ENCODE results near the gene TMEM117. TPM values are rescaled to one million over a fixed set of nuclear protein-coding genes. Genes with fewer than 3 reads are reported as not detected.
"Not testable (repeated sequence)": the region's sequence is repeated elsewhere in the genome, so short reads cannot be mapped to it uniquely, and the experiment has no call there.

The TMEM117 gene
- total and polyA plus RNA-seq, 8 donors = 1.8 to 6.1 (median 4.0) TPM

DNA sequence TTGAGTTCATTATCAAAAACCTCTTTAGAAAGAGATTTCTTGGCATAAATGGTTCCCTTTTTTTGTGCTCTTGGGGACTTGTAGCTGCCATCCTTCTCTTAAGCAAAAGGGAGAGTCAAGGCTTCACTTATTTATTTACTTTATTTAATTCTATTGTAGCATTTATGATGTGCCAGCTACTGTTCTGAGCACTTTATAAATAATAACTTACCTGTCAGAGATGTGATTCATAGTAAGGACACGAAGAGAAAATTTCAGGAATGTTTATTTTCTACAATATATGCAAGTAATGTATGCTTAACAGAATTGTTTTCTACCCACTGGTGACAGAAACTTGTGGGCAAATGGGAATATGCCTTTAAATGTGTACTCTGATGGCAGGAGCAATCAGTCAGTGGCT is 33.3 kb downstream of the TMEM117 start:
- ATAC-seq (no peak), DNase-seq (no peak), FAIRE-seq (no peak)
- Histone ChIP-seq H3K27me3 (no peaks in the 10 kb centered on the region), H3K4me3 (no peak overlapping the region), H3K36me3 (no peaks in the 10 kb centered on the region), H3K4me1 (no peaks in the 10 kb centered on the region), H3K9me3 (no peaks in the 10 kb centered on the region), H3K27ac (no peak overlapping the region)
- 63 to 65% methylated on average over 1 of the region's 1 CpG for WGBS, 2 donors
- TF ChIP-seq CTCF (IDR thresholded peaks at IDR 0.05) = no peak
- intact Hi-C loops (cut with DNase I) = no loop called here

DNA sequence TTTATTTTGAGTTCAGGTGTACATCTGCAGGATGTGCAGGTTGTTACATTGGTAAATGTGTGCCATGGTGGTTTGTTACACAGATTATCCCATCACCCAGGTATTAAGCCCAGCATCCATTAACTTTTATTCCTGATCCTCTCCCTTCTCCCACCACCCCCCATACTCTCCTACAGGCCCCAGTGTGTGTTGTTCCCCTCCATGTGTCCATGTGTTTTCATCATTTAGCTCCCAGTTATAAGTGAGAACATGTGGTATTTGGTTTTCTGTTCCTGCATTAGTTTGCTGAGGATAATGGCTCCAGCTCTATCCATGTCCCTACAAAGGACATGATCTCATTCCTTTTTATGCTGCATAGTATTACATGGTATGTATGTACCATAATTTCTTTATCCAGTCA is 33.9 kb downstream of the TMEM117 start:
- not testable (repeated sequence) for H3K4me3 ChIP-seq, H3K27ac ChIP-seq, ATAC-seq

GRCh38 chr12:43871258-43871657 is 35.4 kb downstream of the TMEM117 start:
- H3K9me3 ChIP-seq; intact Hi-C loops (cut with DNase I); H3K27ac ChIP-seq; H3K4me1 ChIP-seq; FAIRE-seq; H3K4me3 ChIP-seq; DNase-seq; ATAC-seq; H3K27me3 ChIP-seq; H3K36me3 ChIP-seq: not testable (repeated sequence)
- 99 to 100% methylated on average over 2 of the region's 2 CpGs for WGBS, 2 donors

More for the DNA sequence above, 33.9 kb downstream of the TMEM117 start:
- H3K4me1 ChIP-seq; H3K9me3 ChIP-seq; intact Hi-C loops (cut with DNase I); FAIRE-seq; DNase-seq; H3K36me3 ChIP-seq; H3K27me3 ChIP-seq: not testable (repeated sequence)

DNA sequence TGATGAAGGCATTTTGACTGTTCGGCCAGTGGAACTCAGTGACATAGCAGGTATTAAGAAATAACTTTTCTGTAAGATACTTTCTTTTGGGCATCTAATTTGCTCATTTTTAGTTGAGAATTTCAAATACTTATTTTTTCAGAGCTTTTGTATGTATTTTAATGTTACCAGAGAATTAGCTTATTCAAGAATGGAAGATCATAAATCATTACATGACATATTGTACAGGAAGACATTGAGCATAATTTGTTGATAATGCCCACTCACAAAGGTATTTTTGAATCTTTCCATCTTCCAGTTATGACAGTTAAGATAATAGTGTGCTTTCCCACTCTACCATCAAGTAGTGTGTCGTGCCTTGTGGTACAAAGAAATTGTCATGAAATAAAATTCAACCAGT is 36.5 kb downstream of the TMEM117 start:
- DNase-seq = no peak
- no peak for ATAC-seq
- 91 to 94% methylated on average over 2 of the region's 2 CpGs for WGBS, 2 donors
- Histone ChIP-seq H3K4me3 (no peak overlapping the region), H3K27me3 (no peaks in the 10 kb centered on the region), H3K4me1 (no peaks in the 10 kb centered on the region), H3K36me3 (no peaks in the 10 kb centered on the region), H3K9me3 (no peaks in the 10 kb centered on the region), H3K27ac (no peak overlapping the region)
- FAIRE-seq = no peak
- TF ChIP-seq CTCF (IDR thresholded peaks at IDR 0.05) = no peak
- intact Hi-C loops (cut with DNase I) = no loop called here

GRCh38 chr12:43878050-43878449 is 42.2 kb downstream of the TMEM117 start:
- FAIRE-seq (no peak), DNase-seq (no peak), ATAC-seq (no peak)
- no peaks in the 10 kb centered on the region for H3K27me3 ChIP-seq
- no peak overlapping the region for H3K4me3 ChIP-seq
- H3K9me3 ChIP-seq = no peaks in the 10 kb centered on the region
- no peak for TF ChIP-seq CTCF (IDR thresholded peaks at IDR 0.05)
- 76 to 79% methylated on average over 3 of the region's 3 CpGs for WGBS, 2 donors
- no peaks in the 10 kb centered on the region for H3K36me3 ChIP-seq
- intact Hi-C loops (cut with DNase I) = no loop called here
- no peaks in the 10 kb centered on the region for H3K4me1 ChIP-seq
- no peak overlapping the region for H3K27ac ChIP-seq

GRCh38 chr12:43880547-43880946 is 44.7 kb downstream of the TMEM117 start:
- 87 to 93% methylated on average over 1 of the region's 1 CpG for WGBS, 2 donors
- Histone ChIP-seq H3K4me1 (no peaks in the 10 kb centered on the region), H3K36me3 (no peaks in the 10 kb centered on the region), H3K4me3 (no peak overlapping the region), H3K27ac (no peak overlapping the region), H3K9me3 (no peaks in the 10 kb centered on the region), H3K27me3 (no peaks in the 10 kb centered on the region)
- FAIRE-seq (no peak), DNase-seq (no peak), ATAC-seq (no peak)
- intact Hi-C loops (cut with DNase I) = loop anchor here in 1 of 3 donors (10.0 kb wide), 1 partner anchor 436 kb away; no protein-coding TSS in a partner anchor
- TF ChIP-seq CTCF (IDR thresholded peaks at IDR 0.05) = no peak

Measured in pancreas (tissue), 10 donors.